Stimulated activated CD8-positive, alpha-beta memory T cell treated with anti-CD3 and anti-CD28 coated beads, Interleukin-12 subunit alpha, Interleukin-12 subunit beta, amount 100 ng/mL, for 4 hours (primary cell): ENCODE data around the gene CRISPLD2.
"Not testable (repeated sequence)": the region's sequence is repeated elsewhere in the genome, so short reads cannot be mapped to it uniquely, and the experiment has no call there.

Experiments
- DNase-seq: peaks from one replicate; pipeline ENCODE4 v3.0.0-alpha.2; 2020; ENCODE audit warnings: low read depth

CRISPLD2 gene

DNA sequence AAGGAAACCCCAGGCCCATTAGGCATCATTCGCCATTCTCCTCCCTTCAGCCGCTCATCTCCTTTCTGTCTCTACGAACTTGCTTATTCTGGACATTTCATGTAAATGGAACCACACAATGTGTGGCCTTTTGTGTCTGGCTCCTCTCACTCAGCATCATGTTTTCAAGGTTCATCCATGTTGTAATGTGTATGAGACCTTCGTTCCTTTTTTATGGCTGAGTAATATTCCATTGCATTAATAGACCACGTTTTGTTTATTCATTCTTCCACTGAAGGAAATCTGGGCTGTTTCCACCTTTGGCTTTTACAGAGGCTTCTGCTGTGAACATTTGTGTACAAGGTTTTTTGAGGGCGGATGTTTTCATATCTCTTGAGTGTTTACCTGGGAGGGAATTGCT, 3.2 kb downstream of the CRISPLD2 start:
- DNase-seq = no peak

DNA sequence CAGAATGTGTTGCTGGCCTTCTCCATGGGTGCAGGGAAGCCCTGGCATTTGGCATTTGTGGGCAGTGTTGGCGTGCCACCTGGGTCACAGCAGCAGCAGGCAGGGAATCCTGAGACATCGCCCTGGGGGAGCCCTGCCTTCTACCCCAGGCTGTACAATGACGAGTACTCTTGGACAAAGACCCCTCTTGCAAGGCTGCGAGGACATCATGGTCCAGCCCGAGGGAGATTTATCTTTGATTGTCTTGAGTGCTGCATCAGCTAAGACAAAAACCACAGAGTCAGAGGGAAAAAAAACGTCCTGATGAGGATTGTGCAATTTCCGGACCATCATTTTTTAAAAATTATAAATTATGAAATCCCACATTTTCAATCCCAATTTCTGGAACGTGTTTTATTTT, 3.7 kb downstream of the CRISPLD2 start:
- DNase-seq = no peak

DNA sequence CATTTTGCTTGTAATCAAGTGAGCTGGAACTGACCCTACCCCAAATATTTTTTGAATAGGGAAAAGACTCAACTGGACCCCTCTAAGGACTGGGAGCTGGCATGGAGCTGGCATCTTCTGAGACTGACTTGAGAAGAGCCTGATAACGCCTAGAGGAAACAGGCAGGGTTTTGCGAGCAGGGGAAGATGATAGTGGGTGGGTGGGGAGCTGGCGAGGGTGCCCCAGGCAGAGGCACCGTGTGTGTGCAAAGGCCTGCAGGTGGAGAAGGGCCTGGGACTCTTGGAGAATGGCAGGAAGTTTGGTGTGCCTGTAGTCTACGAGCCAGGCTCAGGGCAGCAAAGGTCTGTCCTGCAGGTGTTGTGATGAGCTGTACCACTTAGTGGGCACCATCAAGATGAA, 4.1 kb downstream of the CRISPLD2 start:
- DNase-seq = no peak

DNA sequence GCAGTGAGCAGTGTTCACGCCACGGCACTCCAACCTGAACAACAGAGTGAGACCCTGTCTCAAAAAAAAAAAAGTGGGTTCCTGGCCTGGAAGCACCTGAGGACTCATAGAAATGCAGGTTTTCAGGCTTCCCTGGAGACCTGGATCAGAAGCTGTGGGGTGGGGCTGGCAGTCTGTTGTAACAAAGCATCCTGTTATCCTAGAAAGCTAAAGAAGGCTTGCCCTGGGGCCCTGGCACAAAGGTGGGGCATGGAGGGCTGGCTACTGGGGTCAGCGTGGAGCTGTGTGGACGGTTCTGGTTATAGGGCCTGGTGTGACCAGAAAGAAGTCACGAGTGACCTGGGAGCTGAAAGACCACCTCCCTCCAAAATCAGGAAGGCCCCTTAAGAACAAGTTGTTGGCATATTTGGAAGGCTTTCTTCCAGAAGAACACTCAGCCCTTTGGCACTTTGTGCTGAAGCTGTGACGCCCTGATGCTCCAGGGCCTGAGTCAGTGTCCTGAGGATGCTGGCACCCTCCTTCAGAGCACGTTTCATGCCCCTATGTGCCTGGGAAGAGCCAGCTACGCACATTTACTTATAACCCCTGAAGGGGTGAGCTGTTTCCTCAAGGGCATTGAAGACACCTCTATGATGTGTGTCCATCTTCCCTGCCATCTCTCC, 6.2 kb downstream of the CRISPLD2 start:
- DNase-seq = no peak

DNA sequence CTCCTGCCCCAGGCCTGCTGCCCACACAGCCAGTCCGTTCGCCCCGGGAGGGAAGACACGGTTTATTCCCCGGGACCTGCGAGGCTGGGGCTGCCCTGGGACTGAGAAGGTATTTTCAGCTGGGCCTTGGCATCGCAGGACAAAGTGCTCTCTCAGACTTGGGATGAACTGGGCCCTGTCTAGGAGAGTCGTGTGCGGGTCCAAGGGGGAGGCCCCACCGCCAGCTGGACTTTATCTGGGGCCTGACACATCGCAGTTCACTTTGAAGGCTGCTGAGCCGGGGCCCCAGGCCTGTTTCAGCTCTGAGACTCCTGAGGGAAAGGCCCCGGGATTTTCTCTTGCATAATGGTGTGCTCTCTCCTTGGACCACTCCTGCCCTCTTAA, 6.8 kb downstream of the CRISPLD2 start:
- no peak for DNase-seq

DNA sequence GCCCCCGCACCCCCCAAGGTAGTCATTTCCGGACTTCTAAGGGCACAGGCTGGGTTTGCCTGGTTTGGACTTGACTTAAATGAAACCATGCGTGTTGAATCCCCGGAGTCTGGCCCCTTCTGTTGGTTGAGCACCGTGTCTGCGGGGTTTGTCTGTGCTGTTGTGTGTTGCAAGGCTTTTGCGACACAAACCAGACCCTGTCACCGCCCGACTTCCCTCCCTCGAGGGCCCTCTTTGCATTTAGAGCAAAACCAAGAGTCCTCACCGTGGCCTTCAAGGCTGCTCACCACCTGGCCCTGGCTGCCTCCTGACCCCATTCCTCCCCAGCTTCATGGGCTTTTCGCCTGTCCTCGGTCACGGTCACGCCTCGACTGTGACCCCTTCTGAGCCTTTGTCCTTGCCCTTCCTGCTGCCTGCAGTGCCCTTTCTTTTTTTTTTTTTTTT, 7.4 kb downstream of the CRISPLD2 start:
- no peak for DNase-seq

DNA sequence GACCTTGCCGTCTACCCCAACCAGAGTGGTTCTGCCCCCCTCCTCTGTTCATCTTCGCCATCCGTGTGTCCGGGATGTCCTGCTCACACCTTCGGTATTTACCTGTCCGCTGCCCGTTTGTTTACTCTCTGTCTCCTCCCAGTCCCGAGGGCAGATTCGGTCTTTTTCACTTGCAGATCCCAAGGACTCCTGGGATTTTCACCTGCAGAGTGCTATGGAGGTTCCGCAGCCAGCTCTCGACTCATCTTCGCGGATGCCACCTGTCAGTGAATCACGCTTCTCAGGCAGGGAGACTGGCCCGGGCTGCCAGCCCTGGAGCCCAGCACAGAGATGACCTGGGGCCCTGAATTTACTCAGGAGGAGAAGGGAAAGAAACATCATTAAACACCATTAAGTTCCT, 8.1 kb downstream of the CRISPLD2 start:
- no peak for DNase-seq

DNA sequence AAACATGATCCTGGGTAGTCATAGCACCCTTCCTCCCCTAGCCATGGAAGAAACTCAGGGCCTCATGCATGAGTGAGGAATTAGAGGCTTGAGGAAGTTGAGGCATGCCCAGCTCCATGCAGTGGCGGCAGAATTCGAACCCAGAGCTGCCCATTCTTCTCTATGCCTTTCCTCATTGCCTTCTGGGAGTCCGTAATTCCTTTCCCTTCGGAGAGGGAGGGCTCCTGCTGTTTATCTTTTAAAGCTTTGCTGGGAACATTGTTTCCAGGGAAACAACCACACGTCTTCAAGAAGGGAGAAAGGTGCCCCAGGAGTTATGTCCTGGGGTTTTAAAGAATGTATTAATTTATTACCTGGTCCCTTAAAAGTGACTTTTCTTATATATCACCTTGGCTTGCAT, 8.5 kb downstream of the CRISPLD2 start:
- DNase-seq = no peak

DNA sequence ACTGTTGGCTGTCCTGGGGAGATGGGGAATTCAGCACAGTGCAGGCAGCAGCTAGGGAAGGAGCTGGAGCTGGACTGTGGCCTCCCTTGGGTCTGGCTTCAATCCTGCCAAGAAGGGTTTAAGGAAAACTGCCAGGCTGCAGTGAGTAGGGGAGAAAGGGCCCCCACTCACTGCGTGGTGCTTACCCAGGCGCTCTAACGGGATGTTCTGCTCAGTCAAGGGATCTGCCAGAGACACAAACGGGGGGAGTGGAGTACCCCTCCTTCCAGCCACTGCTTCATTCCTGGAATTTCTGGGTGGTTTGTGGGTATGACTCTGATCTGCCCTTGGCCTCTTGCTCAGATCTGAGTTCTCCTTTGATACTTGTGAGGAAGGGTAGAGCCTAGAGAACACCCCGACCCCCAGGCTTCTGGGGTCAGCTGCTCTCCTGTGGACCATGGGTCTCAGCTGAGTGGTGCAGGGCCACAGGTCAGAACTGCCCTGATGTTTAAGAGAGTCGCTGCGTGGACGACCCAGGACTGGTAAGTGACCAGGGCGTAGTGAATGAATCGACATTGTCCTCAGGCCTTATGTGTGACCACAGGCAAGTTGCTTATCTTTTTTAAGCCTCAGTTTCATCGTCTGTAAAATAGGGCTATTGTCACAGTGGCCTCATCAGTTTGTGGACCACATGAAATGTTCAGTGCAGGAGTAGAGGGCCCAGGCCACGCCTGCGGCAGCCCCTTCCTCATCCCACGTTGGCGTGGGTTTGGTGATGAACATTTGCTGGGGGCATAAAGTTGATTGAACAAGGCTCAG, 9.6 kb downstream of the CRISPLD2 start:
- no peak for DNase-seq

DNA sequence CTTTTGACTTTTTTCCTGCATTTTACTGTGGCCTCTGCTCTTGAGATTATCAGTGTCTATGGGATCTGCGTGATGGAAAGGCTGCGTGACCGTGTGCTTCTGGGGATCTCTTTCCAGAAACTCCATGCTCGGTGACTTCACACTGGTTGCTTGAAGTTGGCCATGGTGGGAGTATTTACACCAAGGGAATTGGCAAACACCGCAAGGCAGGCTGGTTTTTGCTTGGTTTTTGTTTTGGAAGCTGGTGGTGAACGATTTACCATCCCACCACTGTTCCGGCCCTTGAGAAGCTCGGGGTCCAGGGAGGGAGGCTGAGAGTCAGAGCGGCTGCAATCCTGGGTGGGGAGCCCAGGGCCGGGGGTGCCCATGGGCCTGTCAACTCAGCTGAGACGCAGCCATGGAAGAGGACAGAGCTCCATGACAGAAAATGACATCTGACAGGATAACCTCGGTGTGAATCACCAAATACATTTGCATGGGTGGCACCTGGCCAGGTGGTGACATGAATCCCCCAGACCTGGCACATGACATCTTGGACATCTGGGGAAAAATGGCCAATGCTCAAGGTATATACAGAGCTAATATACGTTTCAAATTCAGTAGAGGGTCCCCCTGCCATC, 11.1 kb downstream of the CRISPLD2 start:
- DNase-seq = no peak

DNA sequence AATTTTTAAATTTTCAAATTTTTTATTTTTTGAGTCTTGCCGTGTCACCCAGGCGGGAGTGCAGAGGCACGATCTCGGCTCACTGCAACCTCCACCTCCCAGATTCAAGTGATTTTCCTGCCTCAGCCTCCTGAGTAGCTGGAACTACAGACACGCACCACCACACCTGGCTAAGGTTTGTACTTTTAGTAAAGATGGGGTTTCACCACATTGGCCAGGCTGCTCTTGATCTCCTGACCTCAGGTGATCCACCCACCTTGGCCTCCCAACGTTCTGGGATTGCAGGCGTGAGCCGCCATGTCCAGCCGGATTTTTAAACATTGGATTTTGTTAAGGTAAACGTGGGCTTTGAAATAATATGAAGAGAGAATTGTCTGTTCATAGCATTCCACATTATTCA, 11.9 kb downstream of the CRISPLD2 start:
- DNase-seq = not testable (repeated sequence)

DNA sequence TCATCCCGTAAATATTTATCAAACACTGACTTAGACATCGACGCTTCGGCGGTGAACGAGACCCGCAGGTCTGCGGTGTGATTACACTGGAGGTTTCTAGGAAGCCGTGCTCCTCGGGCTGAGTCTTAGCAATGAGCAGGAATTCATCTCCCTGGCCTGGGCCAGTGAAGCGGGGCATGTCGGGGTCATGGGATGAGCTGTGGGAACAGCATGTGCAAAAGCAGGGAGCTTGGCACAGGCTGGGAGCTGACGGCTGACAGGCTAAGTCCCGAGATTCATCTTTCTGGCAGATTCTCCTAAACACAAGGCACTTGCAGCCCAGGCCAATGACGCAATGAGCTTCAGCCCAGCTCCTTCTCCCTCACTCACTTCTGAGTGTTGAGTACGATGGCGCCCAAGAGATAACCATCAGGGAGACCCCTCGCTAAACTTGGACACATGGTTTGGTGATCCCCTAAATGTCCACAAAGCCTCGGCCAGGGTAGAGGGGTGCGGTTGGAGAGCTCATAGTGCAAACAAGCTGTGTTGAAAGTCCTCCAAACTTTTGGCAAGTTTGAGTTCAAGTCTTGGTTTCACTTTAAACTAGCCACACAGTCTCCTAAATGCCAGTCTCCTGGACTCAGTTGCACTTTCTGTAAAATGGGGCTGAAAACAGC, 12.8 kb downstream of the CRISPLD2 start:
- DNase-seq = no peak

DNA sequence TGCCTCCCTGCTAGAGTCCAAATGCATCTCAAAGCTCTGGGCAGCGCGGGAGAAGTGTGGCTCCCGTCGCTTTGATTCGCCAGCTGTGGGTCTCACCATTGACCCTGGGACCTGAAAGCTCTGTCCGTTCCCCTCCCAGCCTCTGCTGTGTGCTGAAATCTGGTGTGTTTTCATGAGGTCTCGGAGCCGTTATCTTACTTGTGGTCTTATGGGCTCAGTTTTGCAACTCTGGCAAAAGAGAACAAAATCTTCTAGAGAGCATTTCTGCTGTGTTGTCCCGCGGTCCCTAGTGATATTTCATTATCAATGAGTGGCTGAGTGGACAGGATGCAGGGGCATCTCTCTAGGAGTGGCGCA, 13.3 kb downstream of the CRISPLD2 start:
- DNase-seq = no peak

DNA sequence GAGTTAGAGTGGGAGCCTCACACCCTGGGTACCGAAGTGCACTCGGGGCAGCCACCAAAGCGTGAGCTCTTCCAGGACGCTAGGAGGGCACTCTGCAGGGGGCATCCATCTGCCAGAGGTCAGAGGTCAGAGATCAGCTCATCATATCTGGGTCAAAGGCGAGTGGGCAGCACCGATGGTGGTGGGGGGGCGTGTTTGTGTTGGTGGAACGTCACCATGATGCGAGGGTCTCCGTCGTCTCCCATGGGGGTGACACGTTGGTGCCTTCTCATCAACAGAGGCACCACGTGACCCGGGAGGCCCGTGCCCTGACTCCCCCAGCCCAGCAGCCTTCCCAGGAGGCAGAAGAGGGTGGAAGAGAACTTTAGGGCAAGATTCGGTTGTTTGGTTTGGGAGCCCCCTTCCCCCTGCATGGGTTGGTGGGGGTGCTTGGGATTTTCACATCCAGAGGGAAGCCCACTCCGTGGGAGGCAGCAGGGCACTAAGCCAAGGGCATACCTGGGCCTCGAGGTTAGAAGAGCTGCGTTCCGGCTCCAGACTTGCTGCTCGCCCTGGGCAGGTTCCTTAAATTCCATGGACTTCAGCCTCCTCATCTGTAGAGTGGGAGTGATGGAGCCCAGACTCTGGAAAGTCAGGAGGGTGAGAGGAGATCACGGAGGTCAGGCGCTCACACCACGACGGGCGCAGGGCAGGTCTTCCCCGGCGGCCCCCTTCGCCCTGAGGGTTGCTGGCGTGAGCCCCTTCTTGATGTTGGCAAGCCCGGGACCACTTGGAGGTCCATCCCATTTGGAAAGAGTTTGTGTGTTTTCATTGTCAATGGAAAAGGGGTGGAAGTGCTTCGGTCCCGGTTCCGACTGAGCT, 14.0 kb downstream of the CRISPLD2 start:
- no peak for DNase-seq

DNA sequence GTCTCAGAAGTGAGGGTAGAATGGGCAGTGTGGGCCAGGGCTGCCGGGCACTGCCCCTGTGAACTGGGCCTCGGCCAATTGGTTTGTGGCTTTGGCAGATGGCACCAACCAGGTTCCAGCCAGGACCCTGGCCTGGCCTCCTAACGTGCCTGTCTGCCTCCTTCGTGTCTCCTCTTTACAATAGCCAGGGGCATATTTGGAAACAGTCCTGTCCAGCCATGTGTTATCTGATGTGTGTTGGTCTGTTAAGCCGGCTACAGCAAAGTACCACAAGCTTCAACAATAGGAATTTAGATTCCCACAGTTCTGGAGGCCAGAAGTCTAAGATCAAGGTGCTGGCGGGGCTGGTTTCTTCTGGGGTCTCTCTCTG, 14.6 kb downstream of the CRISPLD2 start:
- DNase-seq = no peak

DNA sequence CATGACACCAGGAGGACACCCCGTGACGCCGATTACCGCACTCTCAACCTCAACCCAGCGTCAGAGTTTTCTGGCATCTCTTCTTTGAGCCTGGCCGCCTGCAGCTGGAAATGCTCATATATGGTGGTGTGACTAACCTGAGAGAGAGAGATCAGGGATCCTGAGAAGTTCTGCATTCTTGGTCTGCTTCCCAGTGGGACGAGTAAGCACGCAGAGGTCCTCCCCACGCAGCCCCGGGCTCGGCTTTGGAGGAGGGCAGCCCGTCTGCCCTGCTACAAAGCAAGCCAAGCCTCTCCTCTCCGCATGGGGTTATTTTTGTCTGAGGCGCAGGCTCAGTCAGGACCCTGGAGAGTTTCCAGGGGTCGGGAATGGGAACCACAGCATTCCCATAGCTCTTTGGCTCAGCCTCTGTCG, 16.5 kb downstream of the CRISPLD2 start:
- no peak for DNase-seq

DNA sequence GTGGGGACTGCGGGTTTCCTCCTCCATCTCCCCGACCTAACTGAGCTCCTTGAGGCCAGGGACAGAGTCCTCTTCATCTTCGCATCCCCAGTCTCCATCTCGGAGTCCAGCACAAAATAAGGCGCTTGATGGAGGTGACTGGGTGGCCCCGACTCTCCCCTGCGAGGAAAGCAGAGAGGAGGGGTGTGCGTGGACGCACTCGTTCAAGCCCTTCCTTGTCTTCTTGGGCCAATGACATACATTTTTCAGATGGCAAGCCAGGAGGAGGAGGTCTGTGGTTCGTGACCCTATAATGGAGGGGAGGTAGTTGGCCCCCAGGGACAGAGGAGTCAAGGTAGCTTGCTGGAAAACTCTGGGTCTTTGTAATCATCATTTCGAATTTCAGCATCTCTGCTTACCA, 17.2 kb downstream of the CRISPLD2 start:
- no peak for DNase-seq

DNA sequence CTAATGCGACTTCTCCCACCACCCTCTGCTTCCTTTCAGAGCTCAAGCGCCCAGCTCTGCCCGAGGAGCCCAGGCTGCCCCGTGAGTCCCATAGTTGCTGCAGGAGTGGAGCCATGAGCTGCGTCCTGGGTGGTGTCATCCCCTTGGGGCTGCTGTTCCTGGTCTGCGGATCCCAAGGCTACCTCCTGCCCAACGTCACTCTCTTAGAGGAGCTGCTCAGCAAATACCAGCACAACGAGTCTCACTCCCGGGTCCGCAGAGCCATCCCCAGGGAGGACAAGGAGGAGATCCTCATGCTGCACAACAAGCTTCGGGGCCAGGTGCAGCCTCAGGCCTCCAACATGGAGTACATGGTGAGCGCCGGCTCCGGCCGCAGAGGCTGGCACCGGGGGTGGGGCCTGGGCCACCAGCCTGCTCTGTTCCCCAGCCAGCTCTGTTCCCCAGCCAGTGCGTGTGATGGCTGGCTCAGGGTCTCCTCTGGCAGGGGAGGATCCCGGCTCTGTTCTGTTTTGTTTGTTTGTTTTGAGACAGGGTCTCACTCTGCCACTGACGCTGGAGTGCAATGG, 18.7 kb downstream of the CRISPLD2 start:
- no peak for DNase-seq

DNA sequence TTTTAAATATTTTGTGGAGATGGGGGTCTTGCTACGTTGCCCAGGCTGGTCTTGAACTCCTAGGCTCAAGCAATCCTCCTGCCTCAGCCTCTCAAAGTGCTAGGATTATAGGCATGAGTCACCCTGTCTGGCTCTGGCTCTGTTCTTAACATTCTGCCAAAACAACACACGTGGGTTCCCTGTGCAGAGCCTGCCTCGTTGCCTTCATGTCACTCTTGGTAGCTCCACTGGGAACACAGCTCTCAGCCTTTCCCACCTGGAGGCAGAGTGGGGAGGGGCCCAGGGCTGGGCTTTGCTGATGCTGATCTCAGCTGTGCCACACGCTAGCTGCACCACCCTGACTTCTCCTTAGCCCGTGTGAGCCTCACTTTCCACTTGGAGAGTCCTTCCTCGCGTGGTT, 19.3 kb downstream of the CRISPLD2 start:
- DNase-seq = no peak

DNA sequence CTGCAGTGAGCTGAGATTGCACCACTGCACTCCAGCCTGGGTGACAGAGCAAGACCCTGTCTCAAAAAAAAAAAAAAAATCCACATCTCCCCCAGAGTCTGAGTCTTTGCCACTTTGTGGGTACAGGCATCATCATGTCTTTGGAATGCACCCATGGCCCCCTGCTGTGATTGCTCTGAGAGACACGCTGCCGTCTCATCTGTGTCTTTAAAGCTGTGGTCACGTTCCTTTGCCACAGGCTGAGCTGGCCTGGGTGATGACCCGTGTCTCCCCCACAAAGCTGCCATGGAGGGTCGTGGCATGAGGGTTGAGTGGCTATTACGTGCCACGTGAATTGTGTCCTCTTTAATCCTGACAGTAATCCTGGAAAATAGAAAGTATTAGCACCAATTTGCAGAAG, 20.2 kb downstream of the CRISPLD2 start:
- DNase-seq = no peak
